ENCODE measurements around the gene DOCK11. TPM values are rescaled to one million over a fixed set of nuclear protein-coding genes. Genes with fewer than 3 reads are reported as not detected.
"Not testable (repeated sequence)": the region's sequence is repeated elsewhere in the genome, so short reads cannot be mapped to it uniquely, and the experiment has no call there.

Gene DOCK11
- total RNA-seq, 1 experiment from 2014 or later, result 3.0 TPM

DNA sequence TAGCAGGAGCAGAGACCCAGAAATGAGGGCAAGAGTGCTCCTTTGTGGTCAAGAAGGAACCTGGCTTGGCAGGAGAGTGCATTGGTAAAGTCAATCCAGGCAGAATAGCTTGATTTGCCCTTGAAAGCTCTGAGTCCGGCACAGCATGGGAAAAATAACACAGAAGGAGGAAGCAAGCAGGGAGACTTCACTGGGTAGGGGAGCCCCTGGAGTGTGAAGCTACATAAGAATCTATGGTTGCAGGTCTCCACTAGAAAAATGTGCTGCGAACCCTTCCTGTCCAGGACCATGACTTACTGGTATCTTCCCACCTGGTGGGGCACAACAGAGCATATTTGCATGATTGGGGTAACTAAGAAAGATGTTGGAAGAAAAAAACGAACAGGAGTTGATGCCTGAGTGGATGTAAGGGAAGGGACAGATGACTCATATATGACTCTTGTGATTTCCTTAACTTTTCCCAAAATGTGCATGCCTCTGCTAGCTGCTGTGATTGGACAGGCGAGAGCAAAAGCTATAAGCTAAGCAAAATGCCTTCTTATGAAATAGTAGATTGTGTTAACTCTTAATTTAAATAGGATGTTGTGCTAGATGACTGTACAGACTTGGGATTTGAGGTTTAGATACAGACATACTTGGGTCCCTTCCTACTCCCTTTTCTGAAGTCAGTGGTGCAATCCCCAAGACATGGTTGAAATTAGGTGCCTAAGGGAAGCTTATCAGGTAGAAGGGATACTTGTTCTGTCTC lies 235.1 kb downstream of the DOCK11 start:
- Histone ChIP-seq H3K36me3 (ENCODE audit: low read depth, low read length) (no peaks in the 10 kb centered on the region), H3K4me3 (ENCODE audit: low read length) (peak overlapping the region; percentile 5; the same call in 1 of the 2 replicates), H3K27me3 (ENCODE audit: low read length) (no peaks in the 10 kb centered on the region), H3K27ac (ENCODE audit: low read length) (peak overlapping the region; percentile 45), H3K9ac (ENCODE audit: low read length) (no peak overlapping the region), H3F3A (ENCODE audit: low read length, unreplicated experiment) (no peaks in the 10 kb centered on the region), H2AFZ (ENCODE audit: low read length) (no peak overlapping the region), H4K20me1 (ENCODE audit: low read length) (no peaks in the 10 kb centered on the region), H3K4me1 (ENCODE audit: insufficient read depth, low read length) (peaks cover 44% of the 10 kb centered on the region), H3K9me2 (replicated peaks; ENCODE audit: low read length) (no peaks in the 10 kb centered on the region), H3K79me2 (ENCODE audit: low read length) (peaks cover 73% of the 10 kb centered on the region), H3K9me3 (ENCODE audit: low read length) (no peaks in the 10 kb centered on the region), H3K4me2 (ENCODE audit: low read length) (peak overlapping the region; percentile 57)
- intact Hi-C loops (cut with micrococcal nuclease), result no loop called here
- ATAC-seq (no peak), DNase-seq (peak; percentile 65)
- ChIA-PET CTCF (no interaction called here), POLR2A (ENCODE audit: unreplicated experiment) (no interaction called here)
- no TSS peak for BruUV-seq (replicated peaks)
- TF ChIP-seq EZH2phosphoT487 (IDR thresholded peaks at IDR 0.05; ENCODE audit: borderline replicate concordance, low read length), result no peak
- TF ChIP-seq, protein P1, sequence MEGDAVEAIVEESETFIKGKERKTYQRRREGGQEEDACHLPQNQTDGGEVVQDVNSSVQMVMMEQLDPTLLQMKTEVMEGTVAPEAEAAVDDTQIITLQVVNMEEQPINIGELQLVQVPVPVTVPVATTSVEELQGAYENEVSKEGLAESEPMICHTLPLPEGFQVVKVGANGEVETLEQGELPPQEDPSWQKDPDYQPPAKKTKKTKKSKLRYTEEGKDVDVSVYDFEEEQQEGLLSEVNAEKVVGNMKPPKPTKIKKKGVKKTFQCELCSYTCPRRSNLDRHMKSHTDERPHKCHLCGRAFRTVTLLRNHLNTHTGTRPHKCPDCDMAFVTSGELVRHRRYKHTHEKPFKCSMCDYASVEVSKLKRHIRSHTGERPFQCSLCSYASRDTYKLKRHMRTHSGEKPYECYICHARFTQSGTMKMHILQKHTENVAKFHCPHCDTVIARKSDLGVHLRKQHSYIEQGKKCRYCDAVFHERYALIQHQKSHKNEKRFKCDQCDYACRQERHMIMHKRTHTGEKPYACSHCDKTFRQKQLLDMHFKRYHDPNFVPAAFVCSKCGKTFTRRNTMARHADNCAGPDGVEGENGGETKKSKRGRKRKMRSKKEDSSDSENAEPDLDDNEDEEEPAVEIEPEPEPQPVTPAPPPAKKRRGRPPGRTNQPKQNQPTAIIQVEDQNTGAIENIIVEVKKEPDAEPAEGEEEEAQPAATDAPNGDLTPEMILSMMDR (conservative IDR thresholded peaks at IDR 0.05; ENCODE audit: low read depth, low read length), result no peak
- no peak for TF ChIP-seq EZH2 (IDR thresholded peaks at IDR 0.05; ENCODE audit: low read length, unreplicated experiment)

DNA sequence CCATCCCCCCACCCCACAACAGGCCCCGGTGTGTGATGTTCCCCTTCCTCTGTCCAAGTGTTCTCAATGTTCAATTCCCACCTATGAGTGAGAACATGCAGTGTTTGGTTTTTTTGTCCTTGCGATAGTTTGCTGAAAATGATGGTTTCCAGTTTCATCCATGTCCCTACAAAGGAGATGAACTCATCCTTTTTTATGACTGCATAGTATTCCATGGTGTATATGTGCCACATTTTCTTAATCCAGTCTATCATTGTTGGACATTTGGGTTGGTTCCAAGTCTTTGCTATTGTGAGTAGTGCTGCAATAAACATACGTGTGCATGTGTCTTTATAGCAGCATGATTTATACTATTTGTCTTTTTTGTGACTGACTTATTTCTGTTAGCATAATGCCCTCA lies 236.9 kb downstream of the DOCK11 start:
- H3K4me2 ChIP-seq (ENCODE audit: low read length); H2AFZ ChIP-seq (ENCODE audit: low read length); CTCF ChIA-PET; H3F3A ChIP-seq (ENCODE audit: low read length, unreplicated experiment); DNase-seq; H3K9ac ChIP-seq (ENCODE audit: low read length); H3K4me3 ChIP-seq (ENCODE audit: low read length); H3K27me3 ChIP-seq (ENCODE audit: low read length); H4K20me1 ChIP-seq (ENCODE audit: low read length); ATAC-seq; H3K27ac ChIP-seq (ENCODE audit: low read length); H3K9me3 ChIP-seq (ENCODE audit: low read length); BruUV-seq (replicated peaks); POLR2A ChIA-PET (ENCODE audit: unreplicated experiment); H3K9me2 ChIP-seq (replicated peaks; ENCODE audit: low read length); intact Hi-C loops (cut with micrococcal nuclease); H3K36me3 ChIP-seq (ENCODE audit: low read depth, low read length): not testable (repeated sequence)
- Histone ChIP-seq H3K4me1 (ENCODE audit: insufficient read depth, low read length) (peaks cover 30% of the 10 kb centered on the region), H3K79me2 (ENCODE audit: low read length) (peaks cover 92% of the 10 kb centered on the region)

DNA sequence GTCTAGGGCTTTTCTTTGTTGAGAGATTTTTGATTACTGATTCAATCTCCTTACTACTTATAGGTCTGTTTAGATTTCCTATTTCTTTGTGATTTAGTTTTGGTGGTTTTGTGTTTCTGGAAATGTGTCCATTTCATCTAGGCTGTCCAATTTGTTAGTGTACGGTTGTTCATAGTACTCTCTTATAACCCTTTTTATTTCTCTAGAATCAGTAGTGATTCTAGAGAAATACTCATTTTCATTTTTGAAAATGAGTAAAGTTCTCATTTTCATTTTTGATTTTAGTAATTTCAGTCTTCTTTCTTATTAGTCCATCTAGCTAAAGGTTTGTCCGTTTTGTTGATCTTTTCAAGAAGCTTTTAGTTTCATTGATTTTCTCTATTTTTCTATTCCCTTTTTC lies 239.3 kb downstream of the DOCK11 start:
- no peak for TF ChIP-seq EZH2 (IDR thresholded peaks at IDR 0.05; ENCODE audit: low read length, unreplicated experiment)
- TF ChIP-seq, protein P1 (conservative IDR thresholded peaks at IDR 0.05; ENCODE audit: low read depth, low read length), result no peak
- no peak for TF ChIP-seq EZH2phosphoT487 (IDR thresholded peaks at IDR 0.05; ENCODE audit: borderline replicate concordance, low read length)
- ChIA-PET POLR2A (ENCODE audit: unreplicated experiment) (interaction anchor here (0.7 kb wide), 1 partner anchor 9 kb away, joined by 3 read pairs; no protein-coding TSS in a partner anchor), CTCF (no interaction called here)
- H3K9ac ChIP-seq (ENCODE audit: low read length), result no peak overlapping the region
- H3K4me2 ChIP-seq (ENCODE audit: low read length), result no peak overlapping the region
- no TSS peak for BruUV-seq (replicated peaks)
- intact Hi-C loops (cut with micrococcal nuclease), result no loop called here
- H3K4me1 ChIP-seq (ENCODE audit: insufficient read depth, low read length), result peaks cover 13% of the 10 kb centered on the region
- no peak overlapping the region for H3K27ac ChIP-seq (ENCODE audit: low read length)
- H3K27me3 ChIP-seq (ENCODE audit: low read length), result no peaks in the 10 kb centered on the region
- no peaks in the 10 kb centered on the region for H3K36me3 ChIP-seq (ENCODE audit: low read depth, low read length)
- H3K4me3 ChIP-seq (ENCODE audit: low read length), result no peak overlapping the region
- no peaks in the 10 kb centered on the region for H3F3A ChIP-seq (ENCODE audit: low read length, unreplicated experiment)
- H3K9me3 ChIP-seq (ENCODE audit: low read length), result no peaks in the 10 kb centered on the region
- H2AFZ ChIP-seq (ENCODE audit: low read length), result no peak overlapping the region
- DNase-seq, result no peak
- ATAC-seq, result no peak
- H3K9me2 ChIP-seq (replicated peaks; ENCODE audit: low read length), result no peaks in the 10 kb centered on the region
- H3K79me2 ChIP-seq (ENCODE audit: low read length), result peaks cover 90% of the 10 kb centered on the region
- no peaks in the 10 kb centered on the region for H4K20me1 ChIP-seq (ENCODE audit: low read length)

Other genes with a start within 250 kb of the DOCK11 start
- 10.5 and 16.2 TPM in 2 replicates for gene WDR44, start 149.7 kb upstream of the DOCK11 start, total RNA-seq (2014; rRNA removed)
- 33.4 and 33.5 TPM in 2 replicates for gene IL13RA1, start 231.8 kb downstream of the DOCK11 start, total RNA-seq (2014; rRNA removed)